Stomach (tissue), 9 donors: ENCODE measurements around the gene PCBP2. TPM values are rescaled to one million over a fixed set of nuclear protein-coding genes. Genes with fewer than 3 reads are reported as not detected.
"Not testable (repeated sequence)": the region's sequence is repeated elsewhere in the genome, so short reads cannot be mapped to it uniquely, and the experiment has no call there.

Experiments
- DNase-seq, 2 donors: peaks; one replicate each; pipeline versions ENCODE4 v3.0.0 to v3.0.0-alpha.2; 2013 to 2019
- H3K27ac ChIP-seq, 5 donors: fragments of 200-600 bp in 4 of 5; sonication (generic) in 4 of 5; one replicate each; pipeline ENCODE4 v1.5.1; 2013 to 2019; ENCODE audit warnings: mild to moderate bottlenecking in 1 of 5, moderate library complexity in 1 of 5
- H3K27me3 ChIP-seq, 3 donors: fragments of 200-600 bp; sonication (generic); one replicate each; pipeline ENCODE4 v1.5.1; 2017 to 2019; ENCODE audit warnings: mixed run types in 1 of 3
- H3K36me3 ChIP-seq, 4 donors: fragments of 200-600 bp; sonication (generic); 1 replicate in 3 of 4; 2 replicates in 1 of 4; pipeline ENCODE4 v1.5.1; 2016 to 2019
- H3K4me1 ChIP-seq, 4 donors: fragments of 200-600 bp; sonication (generic); one replicate each; pipeline ENCODE4 v1.5.1; 2016 to 2019
- H3K4me3 ChIP-seq, 4 donors: fragments of 200-600 bp; sonication (generic) in 3 of 4; one replicate each; pipeline ENCODE4 v1.5.1; 2016 to 2019; ENCODE audit warnings: mild to moderate bottlenecking in 1 of 4
- H3K9me3 ChIP-seq, 4 donors: fragments of 200-600 bp; sonication (generic); one replicate each; pipeline ENCODE4 v1.5.1; 2016 to 2019
- CTCF ChIP-seq, 7 experiments: fragments of 450-650 bp in 4 of 7; fragments of 200-600 bp in 3 of 7; sonication (generic) in 3 of 7; IDR thresholded peaks; one replicate each; pipeline ENCODE4 v1.5.1; 2016 to 2019; ENCODE audit warnings: antibody characterized with exemption in 7 of 7, control low read depth in 2 of 7, mild to moderate bottlenecking in 1 of 7
- EP300 ChIP-seq: sonication (generic); formaldehyde crosslinking; IDR thresholded peaks from one replicate; pipeline ENCODE4 v1.6.1; 2017; ENCODE audit warnings: antibody characterized with exemption
- POLR2A ChIP-seq, 4 donors: fragments of 450-650 bp; IDR thresholded peaks; one replicate each; pipeline ENCODE4 v1.6.1; 2016; ENCODE audit warnings: antibody characterized with exemption in 4 of 4, control low read depth in 2 of 4, mild to moderate bottlenecking in 1 of 4, moderate library complexity in 1 of 4
- POLR2AphosphoS5 ChIP-seq, 3 donors: sonication (generic); formaldehyde crosslinking; IDR thresholded peaks; one replicate each; pipeline ENCODE4 v1.6.1; 2016; ENCODE audit warnings: antibody characterized with exemption in 3 of 3
- WGBS, 5 donors: extraction: QIAGEN DNeasy Blood & Tissue Kit in 3 of 5; methylation state at CpG; one replicate each; pipeline versions ENCODE4 v1.1.5 to v1.1.7; 2013 to 2018; 5-methylcytosine and 5-hydroxymethylcytosine counted together
- intact Hi-C: fragments of 100-400 bp; cut with DNase I; formaldehyde crosslinking; loops from one replicate; pipeline ENCODE4 v1.15.1; 2023; ENCODE audit warnings: low total_unique reads
- polyA plus RNA-seq, 3 donors: library from polyadenylated mRNA; stranded (reverse); fragments of 200-250 nt; gene quantifications; one replicate each; pipeline ENCODE4 v1.2.3, GENCODE V29; 2013
- total RNA-seq, 5 donors: library from RNA; depleted of rRNA; stranded (reverse); fragments of >200 nt; gene quantifications; one replicate each; pipeline versions ENCODE4 v1.1.0 to v1.2.3, GENCODE V29; 2014 to 2016
- donor health status: healthy with polysubstance abuse.
- donor health status: Bipolar disorder and iron deficiency.
- donor health status: healthy.

The PCBP2 gene
- total and polyA plus RNA-seq, 8 donors: 109 to 714 (median 458) TPM

- no peaks in the 10 kb centered on the region for H3K27me3 ChIP-seq
- intact Hi-C loops: no loop called here
- H3K27ac ChIP-seq: no peak overlapping the region
- DNase-seq: no peak
- no peak overlapping the region for H3K4me3 ChIP-seq
- H3K4me1 ChIP-seq: no peaks in the 10 kb centered on the region
- no peaks in the 10 kb centered on the region for H3K9me3 ChIP-seq
- H3K36me3 ChIP-seq: no peaks in the 10 kb centered on the region
- WGBS, 5 donors: 70 to 86% (median 80%) methylated on average over 7 of the region's 7 CpGs
- no peak for TF ChIP-seq POLR2AphosphoS5 (IDR thresholded peaks at IDR 0.05)
- TF ChIP-seq EP300: no peak
- TF ChIP-seq CTCF (IDR thresholded peaks at IDR 0.05): no peak
- TF ChIP-seq POLR2A (IDR thresholded peaks at IDR 0.05): no peak
Observed at GRCh38 chr12:53431187-53431586, 20.7 kb upstream of the PCBP2 start.

DNA sequence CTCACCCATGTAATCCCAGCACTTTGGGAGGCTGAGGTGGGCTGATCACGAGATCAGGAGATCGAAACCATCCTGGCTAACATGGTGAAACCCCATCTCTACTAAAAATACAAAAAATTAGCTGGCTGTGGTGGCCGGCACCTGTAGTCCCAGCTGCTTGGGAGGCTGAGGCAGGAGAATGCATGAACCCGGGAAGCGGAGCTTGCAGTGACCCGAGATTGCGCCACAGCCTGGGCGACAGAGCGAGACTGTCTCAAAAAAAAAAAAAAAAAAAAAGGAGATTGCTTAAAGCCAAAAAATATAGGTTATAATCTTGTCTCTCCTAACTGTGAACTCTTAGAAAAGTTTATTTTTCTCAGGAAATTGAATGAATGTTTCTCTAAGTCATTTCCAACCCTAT is 16.6 kb upstream of the PCBP2 start:
- DNase-seq: peak in 1 of 2 donors; percentile 23

GRCh38 chr12:53439582-53439981 is 12.3 kb upstream of the PCBP2 start:
- intact Hi-C loops, H3K4me3 ChIP-seq, H3K27ac ChIP-seq, H3K9me3 ChIP-seq, H3K27me3 ChIP-seq, DNase-seq: not testable (repeated sequence)
- H3K4me1 ChIP-seq: peaks cover 13 to 34% (median 28%) of the 10 kb centered on the region in 4 donors
- H3K36me3 ChIP-seq: peaks cover 0 to 10% (median 10%) of the 10 kb centered on the region in 4 donors

More for the DNA sequence above, 16.6 kb upstream of the PCBP2 start:
- H3K36me3 ChIP-seq, H3K27ac ChIP-seq, H3K9me3 ChIP-seq, H3K4me1 ChIP-seq, intact Hi-C loops, H3K27me3 ChIP-seq, H3K4me3 ChIP-seq: not testable (repeated sequence)
- WGBS, 5 donors: 92 to 97% (median 93%) methylated on average over 9 of the region's 9 CpGs

DNA sequence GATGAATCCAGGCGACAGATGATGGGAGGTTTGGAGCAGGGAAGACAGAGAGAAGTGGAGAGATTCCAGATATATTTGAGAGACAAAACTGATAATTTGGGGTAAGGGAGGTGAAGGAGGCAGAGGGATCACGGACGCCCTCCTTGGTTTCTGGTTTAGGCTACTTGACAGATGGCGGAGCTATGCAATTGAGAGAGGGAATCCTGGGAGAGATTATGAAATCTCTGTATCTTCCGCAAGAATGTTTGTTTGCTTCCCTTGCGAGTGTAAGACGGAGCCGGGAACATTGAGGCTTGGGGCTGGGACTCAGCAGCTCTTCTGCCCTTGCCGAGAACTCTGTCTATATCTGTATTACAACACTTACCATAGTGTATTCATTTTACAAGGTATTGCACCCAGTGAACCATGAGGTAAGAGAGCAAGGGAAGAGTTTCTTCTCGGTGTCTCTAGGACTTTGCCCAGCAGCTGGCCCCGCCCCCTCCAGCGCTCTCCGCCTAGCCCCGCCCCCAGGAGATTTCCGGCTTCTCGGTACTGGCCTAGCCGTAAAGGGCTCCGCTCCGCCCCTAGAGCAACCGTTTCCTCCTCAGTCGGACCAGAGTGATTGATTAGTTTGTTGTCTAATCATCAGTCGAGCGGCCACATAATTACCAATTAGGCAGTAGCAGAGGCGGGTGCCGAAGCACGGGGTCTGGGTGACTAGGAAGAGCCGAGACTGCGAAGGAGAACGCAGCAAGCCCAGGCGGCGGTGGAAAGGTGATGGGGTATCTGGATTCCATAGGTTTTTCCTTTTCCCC is 10.7 kb upstream of the PCBP2 start, which contains the start of gene PRR13:
Gene PRR13 (plus strand): TSS at position 695 of the 794 bp plus-strand sequence. CDS start 981 bp downstream, outside the sequence.
- H3K27ac ChIP-seq: peak within 1 kb of the TSS; percentile 89 to 96 (median 92)
- no peaks in the 10 kb centered on the region for H3K27me3 ChIP-seq
- H3K4me1 ChIP-seq: peaks cover 27 to 49% (median 42%) of the 10 kb centered on the region in 4 donors
- H3K4me3 ChIP-seq: peak within 1 kb of the TSS; percentile 65 to 77 (median 68)
- WGBS, 5 donors: 1 to 2% (median 1%) methylated on average over 30 to 31 of the region's 31 CpGs
- H3K36me3 ChIP-seq: peaks cover 6 to 27% (median 26%) of the 10 kb centered on the region in 4 donors
- no peaks in the 10 kb centered on the region for H3K9me3 ChIP-seq
- intact Hi-C loops: no loop called here
- peak; percentile 99 to 100 for DNase-seq
- TF ChIP-seq POLR2AphosphoS5 (IDR thresholded peaks at IDR 0.05) (peak; percentile 97 to 99 (median 99)), POLR2A (IDR thresholded peaks at IDR 0.05) (peak in 2 of 4 donors; percentile 92 to 96), EP300 (no peak), CTCF (IDR thresholded peaks at IDR 0.05) (peak in 1 of 7 experiments; percentile 9)

DNA sequence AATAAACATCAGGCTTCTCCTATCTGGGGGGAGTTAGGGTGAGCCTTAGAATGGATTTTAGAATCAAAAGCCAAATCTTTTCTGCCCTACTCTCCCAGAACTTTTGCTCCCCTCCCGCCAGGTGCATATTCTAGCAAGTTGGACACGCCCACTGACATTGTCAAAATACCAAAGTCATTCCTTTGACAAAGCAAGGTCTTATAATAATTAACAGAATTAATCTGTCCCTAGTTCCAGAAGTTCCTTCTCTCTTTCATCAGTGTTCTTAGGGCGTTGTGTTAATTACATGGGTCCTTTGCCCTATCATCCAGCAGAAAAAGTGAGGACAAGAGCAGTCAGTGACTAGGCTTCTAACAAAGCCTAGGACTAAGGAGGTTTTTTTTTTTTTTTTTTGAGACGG is 7.9 kb upstream of the PCBP2 start:
- Histone ChIP-seq H3K4me3 (peak overlapping the region in 2 of 4 donors; percentile 69 to 77), H3K27me3 (no peaks in the 10 kb centered on the region), H3K27ac (peak overlapping the region; percentile 61 to 96 (median 92)), H3K9me3 (no peaks in the 10 kb centered on the region), H3K36me3 (peaks cover 14 to 54% (median 53%) of the 10 kb centered on the region in 4 donors), H3K4me1 (peaks cover 27 to 49% (median 42%) of the 10 kb centered on the region in 4 donors)
- peak; percentile 49 to 67 for DNase-seq
- intact Hi-C loops: no loop called here
- TF ChIP-seq POLR2AphosphoS5 (IDR thresholded peaks at IDR 0.05) (peak in 2 of 3 donors; percentile 57 to 68), POLR2A (IDR thresholded peaks at IDR 0.05) (no peak), CTCF (IDR thresholded peaks at IDR 0.05) (no peak)
- 35 to 65% (median 52%) methylated on average over 4 of the region's 4 CpGs for WGBS, 5 donors

- H3K4me1 ChIP-seq: peaks cover 27 to 49% (median 42%) of the 10 kb centered on the region in 4 donors
- DNase-seq, H3K9me3 ChIP-seq, intact Hi-C loops, H3K27me3 ChIP-seq: not testable (repeated sequence)
- H3K4me3 ChIP-seq: peak overlapping the region in 3 of 4 donors; percentile 16 to 69 (median 17)
- 79 to 89% (median 81%) methylated on average over 11 of the region's 11 CpGs for WGBS, 5 donors
- H3K27ac ChIP-seq: peak overlapping the region; percentile 61 to 96 (median 92)
- H3K36me3 ChIP-seq: peaks cover 14 to 56% (median 54%) of the 10 kb centered on the region in 4 donors
Observed at GRCh38 chr12:53444593-53445325, 7.1 kb upstream of the PCBP2 start.
